PC-9 (cell line): ENCODE measurements around the gene XXYLT1. TPM values are rescaled to one million over a fixed set of nuclear protein-coding genes. Genes with fewer than 3 reads are reported as not detected.

Source experiments
- BruUV-seq: library from RNA; stranded (reverse); fragments of 400-500 nt; replicated peaks from 2 replicates; lab custom pipeline; 2021; lab: Mats Ljungman, UMichigan
- CTCF ChIA-PET: fragments of 300-600 bp; sonication (Branson Sonifier 250); formaldehyde crosslinking; loops from one replicate; lab custom pipeline; 2022; ENCODE audit warnings: antibody characterized with exemption; lab: Charles Lee
- POLR2A ChIA-PET: fragments of 300-600 bp; sonication (Branson Sonifier 250); formaldehyde crosslinking; loops from one replicate; lab custom pipeline; 2022; ENCODE audit warnings: antibody characterized with exemption; ENCODE audit not compliant: unreplicated experiment; lab: Charles Lee
- DNase-seq, 2 experiments: peaks; one replicate each; pipeline versions ENCODE4 v3.0.0 to v3.0.0-alpha.2; 2015 to 2022; ENCODE audit warnings: mixed read lengths in 1 of 2
- H2AFZ ChIP-seq: fragments of 200-600 bp; sonication (generic); 2 replicates; pipeline ENCODE4 v1.8.1; 2017; ENCODE audit warnings: antibody characterized with exemption
- H3F3A ChIP-seq: fragments of 200-600 bp; sonication (generic); 2 replicates; pipeline ENCODE4 v1.8.1; 2017; ENCODE audit warnings: antibody characterized with exemption, mild to moderate bottlenecking, low read depth; ENCODE audit not compliant: insufficient read depth
- H3K27ac ChIP-seq: fragments of 200-600 bp; sonication (generic); 2 replicates; pipeline ENCODE4 v1.6.1; 2016; ENCODE audit warnings: mixed run types
- H3K27me3 ChIP-seq: fragments of 200-600 bp; sonication (generic); 2 replicates; pipeline ENCODE4 v1.6.1; 2016; ENCODE audit warnings: low read depth, mixed run types; ENCODE audit not compliant: insufficient read depth
- H3K36me3 ChIP-seq: fragments of 200-600 bp; sonication (generic); 2 replicates; pipeline ENCODE4 v1.6.1; 2016; ENCODE audit warnings: low read depth, mixed run types
- H3K4me1 ChIP-seq: fragments of 200-600 bp; sonication (generic); replicated peaks from 2 replicates; pipeline ENCODE4 v1.6.1; 2016; ENCODE audit warnings: mixed run types; ENCODE audit not compliant: insufficient read depth
- H3K4me2 ChIP-seq: fragments of 200-600 bp; sonication (generic); 2 replicates; pipeline ENCODE4 v1.6.1; 2017; ENCODE audit warnings: mixed run types
- H3K4me3 ChIP-seq: fragments of 200-600 bp; sonication (generic); 2 replicates; pipeline ENCODE4 v1.6.1; 2016; ENCODE audit warnings: mixed run types
- H3K79me2 ChIP-seq: fragments of 200-600 bp; sonication (generic); 2 replicates; pipeline ENCODE4 v1.6.1; 2017; ENCODE audit warnings: low read depth, mixed run types
- H3K9me2 ChIP-seq: fragments of 200-600 bp; sonication (generic); 2 replicates; pipeline ENCODE4 v1.8.1; 2017; ENCODE audit warnings: mild to moderate bottlenecking; ENCODE audit not compliant: insufficient read depth
- H3K9me3 ChIP-seq: fragments of 200-600 bp; sonication (generic); 2 replicates; pipeline ENCODE4 v1.8.1; 2016; ENCODE audit warnings: low read depth; ENCODE audit not compliant: insufficient read depth
- H4K20me1 ChIP-seq: fragments of 200-600 bp; sonication (generic); 2 replicates; pipeline ENCODE4 v1.8.1; 2017; ENCODE audit not compliant: insufficient read depth
- EZH2 ChIP-seq: fragments of 200-600 bp; sonication (generic); IDR thresholded peaks from 2 replicates; pipeline ENCODE4 v1.8.0; 2017; ENCODE audit warnings: antibody characterized with exemption, low read depth
- intact Hi-C: fragments of 100-400 bp; cut with micrococcal nuclease; formaldehyde crosslinking; loops from one replicate; pipeline ENCODE4 v1.10.0; 2022; ENCODE audit not compliant: unreplicated experiment
- total RNA-seq: library from RNA; stranded (reverse); gene quantifications from 2 replicates; pipeline ENCODE4 v1.2.3, GENCODE V29; 2021
- TF ChIP-seq, protein P1 (sequence below): fragments of 200-600 bp; sonication (generic); conservative IDR thresholded peaks from 2 replicates; pipeline ENCODE4 v1.6.1; 2017; ENCODE audit warnings: mixed run types, antibody characterized with exemption, mild to moderate bottlenecking, moderate library complexity

Gene XXYLT1
- total RNA-seq, 1 experiment from 2014 or later = 13.3 TPM

DNA sequence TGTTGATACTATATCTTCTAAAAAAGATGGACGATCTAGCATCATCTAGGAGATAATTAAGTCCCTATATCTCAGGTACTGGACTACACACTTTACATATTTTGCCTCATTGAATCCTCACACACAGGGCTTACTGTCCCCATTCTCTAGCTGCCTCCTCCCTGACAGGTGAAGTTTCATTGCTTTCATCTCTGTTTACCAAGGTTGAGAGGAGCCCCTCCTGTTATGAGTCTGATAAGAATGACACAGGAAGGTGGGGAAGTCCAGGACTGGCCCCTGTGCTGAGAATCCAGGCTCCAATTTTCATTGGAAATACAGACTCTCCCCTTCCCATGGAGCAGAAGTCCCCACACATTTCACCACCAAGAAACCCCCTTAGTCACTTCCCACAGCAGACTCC is 105.2 kb downstream of the XXYLT1 start:
- Histone ChIP-seq H3K27me3 (no peaks in the 10 kb centered on the region), H3K9me2 (no peaks in the 10 kb centered on the region), H3K4me3 (no peak overlapping the region), H3K27ac (no peak overlapping the region), H2AFZ (no peak overlapping the region), H3K36me3 (no peaks in the 10 kb centered on the region), H3K4me2 (no peak overlapping the region), H3K9me3 (no peaks in the 10 kb centered on the region), H3F3A (no peaks in the 10 kb centered on the region), H3K79me2 (no peaks in the 10 kb centered on the region), H3K4me1 (no peaks in the 10 kb centered on the region), H4K20me1 (no peaks in the 10 kb centered on the region)
- no peak for TF ChIP-seq EZH2
- TF ChIP-seq, protein P1, sequence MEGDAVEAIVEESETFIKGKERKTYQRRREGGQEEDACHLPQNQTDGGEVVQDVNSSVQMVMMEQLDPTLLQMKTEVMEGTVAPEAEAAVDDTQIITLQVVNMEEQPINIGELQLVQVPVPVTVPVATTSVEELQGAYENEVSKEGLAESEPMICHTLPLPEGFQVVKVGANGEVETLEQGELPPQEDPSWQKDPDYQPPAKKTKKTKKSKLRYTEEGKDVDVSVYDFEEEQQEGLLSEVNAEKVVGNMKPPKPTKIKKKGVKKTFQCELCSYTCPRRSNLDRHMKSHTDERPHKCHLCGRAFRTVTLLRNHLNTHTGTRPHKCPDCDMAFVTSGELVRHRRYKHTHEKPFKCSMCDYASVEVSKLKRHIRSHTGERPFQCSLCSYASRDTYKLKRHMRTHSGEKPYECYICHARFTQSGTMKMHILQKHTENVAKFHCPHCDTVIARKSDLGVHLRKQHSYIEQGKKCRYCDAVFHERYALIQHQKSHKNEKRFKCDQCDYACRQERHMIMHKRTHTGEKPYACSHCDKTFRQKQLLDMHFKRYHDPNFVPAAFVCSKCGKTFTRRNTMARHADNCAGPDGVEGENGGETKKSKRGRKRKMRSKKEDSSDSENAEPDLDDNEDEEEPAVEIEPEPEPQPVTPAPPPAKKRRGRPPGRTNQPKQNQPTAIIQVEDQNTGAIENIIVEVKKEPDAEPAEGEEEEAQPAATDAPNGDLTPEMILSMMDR = no peak
- ChIA-PET CTCF (no interaction called here), POLR2A (no interaction called here)
- BruUV-seq = no TSS peak
- intact Hi-C loops = no loop called here
- no peak for DNase-seq

- CTCF ChIA-PET = no interaction called here
- H3K4me2 ChIP-seq = no peak overlapping the region
- no peaks in the 10 kb centered on the region for H3K9me2 ChIP-seq
- no peaks in the 10 kb centered on the region for H3K27me3 ChIP-seq
- no peaks in the 10 kb centered on the region for H3K36me3 ChIP-seq
- no peaks in the 10 kb centered on the region for H3K9me3 ChIP-seq
- H2AFZ ChIP-seq = no peak overlapping the region
- no peak overlapping the region for H3K27ac ChIP-seq
- no peak for DNase-seq
- no TSS peak for BruUV-seq
- no peaks in the 10 kb centered on the region for H3F3A ChIP-seq
- TF ChIP-seq EZH2 = no peak
- TF ChIP-seq, protein P1 = no peak
- POLR2A ChIA-PET = no interaction called here
- no peak overlapping the region for H3K4me3 ChIP-seq
- H3K4me1 ChIP-seq = 0 out of 2 replicates have a peak, but pooled peaks cover 3% of the 10 kb centered on the region
- no peaks in the 10 kb centered on the region for H4K20me1 ChIP-seq
- H3K79me2 ChIP-seq = no peaks in the 10 kb centered on the region
- intact Hi-C loops = no loop called here
These were observed 105.7 kb downstream of the XXYLT1 start for GRCh38 chr3:195165265-195165609.

DNA sequence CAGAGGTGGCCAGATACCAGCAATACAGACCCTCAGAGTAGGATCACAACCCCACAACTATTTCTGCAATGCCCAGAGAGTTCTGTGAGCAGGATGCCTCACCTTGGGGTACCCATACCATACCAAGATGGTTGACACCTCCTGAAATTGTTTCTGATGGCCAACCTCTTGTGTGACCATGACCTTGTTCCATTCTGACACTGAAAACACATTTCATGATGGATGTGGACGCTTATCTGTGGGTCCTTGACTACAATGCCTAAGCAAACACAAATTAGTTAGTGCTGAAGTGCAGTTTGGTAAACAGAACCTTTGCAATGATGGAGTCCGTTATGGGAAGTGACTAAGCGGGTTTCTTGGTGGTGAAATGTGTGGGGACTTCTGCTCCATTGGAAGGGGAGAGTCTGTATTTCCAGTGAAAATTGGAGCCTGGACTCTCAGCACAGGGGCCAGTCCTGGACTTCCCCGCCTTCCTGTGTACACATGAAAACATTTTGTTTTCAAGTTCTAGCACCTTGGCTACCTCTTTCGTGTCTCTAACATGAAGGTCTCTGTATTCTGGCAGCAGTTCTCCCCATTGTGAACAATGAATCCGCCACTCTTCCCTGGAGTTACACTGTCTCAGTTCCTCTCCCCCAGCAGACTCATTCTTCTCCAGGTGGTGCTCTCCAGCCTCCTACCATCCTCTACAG is 106.2 kb downstream of the XXYLT1 start:
- Histone ChIP-seq H3K4me1 (0 out of 2 replicates have a peak, but pooled peaks cover 7% of the 10 kb centered on the region), H3K4me2 (no peak overlapping the region), H3F3A (no peaks in the 10 kb centered on the region), H3K79me2 (no peaks in the 10 kb centered on the region), H3K9me2 (no peaks in the 10 kb centered on the region), H4K20me1 (no peaks in the 10 kb centered on the region), H3K27me3 (no peaks in the 10 kb centered on the region), H3K36me3 (no peaks in the 10 kb centered on the region), H3K27ac (no peak overlapping the region), H3K4me3 (no peak overlapping the region), H3K9me3 (no peaks in the 10 kb centered on the region), H2AFZ (no peak overlapping the region)
- no TSS peak for BruUV-seq
- TF ChIP-seq EZH2 = no peak
- TF ChIP-seq, protein P1 = no peak
- ChIA-PET CTCF (no interaction called here), POLR2A (no interaction called here)
- DNase-seq = no peak
- intact Hi-C loops = no loop called here
